GM21526 (cell line): ENCODE measurements around the gene LGMN.
"Not testable (repeated sequence)": the region's sequence is repeated elsewhere in the genome, so short reads cannot be mapped to it uniquely, and the experiment has no call there.

Experiments
- ATAC-seq: cut with Tn5 transposase; IDR thresholded peaks from one replicate; pipeline ENCODE4 v1.9.1; 2021; ENCODE audit warnings: moderate library complexity; ENCODE audit not compliant: unreplicated experiment, low FRiP score

The LGMN gene

DNA sequence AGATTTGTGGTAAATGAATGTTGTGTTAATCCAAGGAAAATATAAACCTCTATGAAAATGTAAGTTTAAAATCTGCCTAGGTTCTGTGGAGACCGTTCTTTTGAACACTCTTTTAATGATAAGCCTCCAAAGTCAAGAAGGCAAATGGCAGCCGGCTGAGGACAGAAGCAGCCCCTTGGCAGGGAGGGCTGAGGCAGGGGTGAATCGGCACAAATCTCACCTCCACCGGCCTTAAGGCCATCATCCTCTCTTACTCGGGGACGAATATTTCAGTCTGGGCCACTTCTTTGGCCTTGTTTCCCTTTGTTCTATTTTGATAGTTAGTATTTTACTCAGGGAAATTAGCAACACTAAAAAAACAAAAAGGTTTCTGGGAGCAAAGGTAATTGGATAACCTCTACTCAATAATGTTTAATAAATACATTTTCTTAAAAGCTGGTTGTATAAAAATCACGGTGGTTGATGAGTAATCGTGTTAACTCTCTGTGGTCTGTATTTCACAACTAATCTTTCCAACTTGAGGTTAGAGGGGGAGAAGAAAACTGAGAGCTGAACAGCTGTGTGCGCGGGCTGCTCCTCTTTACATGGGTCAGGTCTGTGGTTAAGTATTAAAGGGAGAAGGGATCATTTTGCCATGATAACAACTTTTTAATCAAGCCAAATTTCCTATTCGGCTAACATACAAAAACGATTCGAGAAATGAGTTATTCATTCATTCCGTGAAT lies 18.6 kb downstream of the LGMN start:
- no peak for ATAC-seq

DNA sequence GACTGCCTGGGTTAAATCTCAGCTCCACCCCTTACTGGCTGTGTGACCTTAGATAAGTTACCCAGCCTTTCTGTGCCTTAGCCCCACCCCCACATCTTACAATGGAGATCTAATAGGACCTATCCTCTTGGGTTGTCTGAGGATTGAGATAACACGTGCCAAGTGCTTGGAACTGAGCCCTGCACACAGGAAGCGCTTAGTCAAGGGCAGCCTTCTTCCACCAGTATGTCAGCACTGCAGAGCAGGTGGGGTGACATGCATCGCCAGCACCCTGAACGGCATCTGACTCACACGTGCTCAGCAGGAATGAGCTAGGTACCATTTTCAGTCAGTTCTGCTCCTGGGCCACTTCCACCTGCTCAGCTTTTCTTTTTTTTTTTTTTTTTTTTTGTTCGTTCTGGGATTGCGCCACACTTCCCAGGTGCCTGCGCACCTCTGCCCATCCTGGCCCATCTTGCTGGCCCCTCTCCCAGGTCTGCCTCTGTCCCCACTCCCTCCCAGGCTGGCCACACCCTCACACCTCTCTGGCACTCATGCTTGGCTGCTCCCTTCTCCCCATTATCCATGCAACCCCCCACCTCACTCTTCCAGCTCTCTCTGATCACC lies 19.6 kb downstream of the LGMN start:
- no peak for ATAC-seq

DNA sequence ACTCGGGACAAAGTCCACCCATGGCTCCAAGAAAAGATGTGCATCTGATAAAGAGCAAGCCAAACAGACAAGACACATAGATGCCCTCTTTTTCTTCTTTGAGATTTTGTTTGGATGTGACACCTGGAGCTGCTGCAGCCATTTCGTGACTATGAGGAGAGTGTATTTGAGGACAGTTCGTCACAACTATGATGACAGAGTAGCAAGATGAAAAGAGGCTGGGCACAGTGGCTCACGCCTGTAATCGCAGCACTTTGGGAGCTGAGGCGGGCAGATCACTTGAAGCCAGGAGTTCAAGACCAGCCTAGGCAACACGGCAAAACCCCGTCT lies 21.5 kb downstream of the LGMN start:
- ATAC-seq: no peak

DNA sequence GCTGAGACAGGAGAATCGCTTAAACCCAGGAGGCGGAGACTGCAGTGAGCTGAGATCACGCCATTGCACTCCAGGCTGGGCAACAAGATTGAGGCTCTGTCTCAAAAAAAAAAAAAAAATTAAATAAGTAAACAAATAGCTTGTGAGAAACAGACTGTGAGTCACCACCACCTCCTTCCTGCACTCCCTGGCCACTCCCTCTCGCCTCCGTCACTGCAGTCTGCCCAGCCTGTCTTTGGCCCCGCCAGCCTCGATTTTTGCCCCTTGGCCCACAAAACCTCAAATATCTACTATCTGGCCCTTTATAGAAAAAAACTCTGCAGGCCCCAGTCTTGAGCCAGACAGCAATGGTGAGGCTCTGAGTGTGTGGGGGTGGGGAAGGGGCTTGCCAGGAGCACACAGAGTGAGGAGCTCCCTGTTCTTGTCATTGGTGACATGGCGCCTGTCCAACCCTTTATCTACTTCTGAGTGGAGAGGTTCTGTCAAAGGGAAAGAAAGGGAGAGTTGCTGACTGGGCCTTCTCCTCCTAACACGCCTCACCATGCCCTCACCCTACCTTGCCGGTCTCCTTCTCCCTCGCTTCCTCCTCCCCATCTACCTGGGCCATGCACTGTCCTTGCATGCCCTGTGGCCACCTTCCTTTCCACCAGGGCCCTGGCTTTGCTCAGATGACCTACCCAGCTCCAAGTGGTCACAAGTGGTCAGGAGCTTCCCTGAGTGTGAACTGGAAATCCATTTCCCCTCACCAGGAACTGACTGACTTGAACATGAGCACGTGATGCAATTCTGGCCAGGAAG lies 22.1 kb downstream of the LGMN start:
- ATAC-seq: no peak

DNA sequence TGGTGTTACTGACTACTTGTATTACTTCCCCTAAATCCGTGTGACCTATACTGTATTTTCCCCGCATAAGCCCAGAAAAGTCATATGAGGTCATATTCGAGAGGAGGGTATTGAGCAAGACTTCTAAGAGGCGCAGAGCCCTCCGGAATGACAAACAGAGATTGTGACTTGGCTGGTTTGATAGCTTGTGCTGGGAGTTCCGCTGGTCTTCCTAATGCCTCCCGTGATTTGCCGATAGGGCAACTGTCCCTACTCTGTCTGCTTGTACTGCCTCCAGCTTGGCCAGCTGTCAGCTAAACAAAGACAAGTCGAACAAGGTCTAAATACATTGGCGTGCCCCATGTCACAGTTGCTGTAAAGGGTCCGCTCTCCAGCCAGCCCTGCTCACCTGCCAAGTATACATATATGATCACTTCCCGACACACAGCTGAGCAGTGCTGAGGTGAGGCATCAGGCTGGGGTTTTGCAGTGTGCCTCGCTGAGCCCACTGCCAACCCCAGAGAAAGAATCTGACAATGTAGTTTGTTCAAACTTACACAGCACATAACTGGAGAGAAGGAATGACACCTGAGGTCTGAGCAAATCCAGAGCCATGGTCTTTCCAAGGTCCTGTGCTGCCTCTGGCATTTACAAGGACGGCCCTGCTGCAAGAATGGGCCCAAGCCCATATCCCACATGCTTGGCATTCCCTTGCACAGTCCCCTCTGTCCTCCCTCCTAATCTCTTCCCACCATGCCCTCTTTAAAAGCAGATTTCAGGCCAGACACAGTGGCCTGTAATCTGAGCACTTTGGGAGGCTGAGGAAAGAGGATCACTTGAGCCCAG lies 23.7 kb downstream of the LGMN start:
- ATAC-seq: no peak

DNA sequence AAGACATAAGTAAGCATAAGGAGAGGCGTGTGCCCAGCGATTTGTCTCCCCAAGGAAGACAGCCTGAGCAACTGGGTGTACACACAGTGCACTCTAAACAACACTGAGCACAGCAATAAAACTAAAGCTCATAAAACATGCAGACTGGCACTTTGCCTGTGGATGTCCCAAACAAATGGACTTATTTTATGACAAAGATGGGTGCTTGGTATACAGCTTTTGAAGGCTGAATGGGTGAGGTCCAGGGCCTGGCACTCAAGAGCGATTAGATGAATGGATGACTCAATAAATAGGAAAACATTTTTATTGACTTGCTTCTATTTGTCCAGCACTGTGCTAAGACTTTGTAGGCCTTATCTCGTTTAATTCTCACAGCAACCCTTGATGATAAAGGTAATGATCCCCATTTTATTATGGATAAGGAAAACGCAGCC lies 28.5 kb downstream of the LGMN start:
- ATAC-seq: no peak

DNA sequence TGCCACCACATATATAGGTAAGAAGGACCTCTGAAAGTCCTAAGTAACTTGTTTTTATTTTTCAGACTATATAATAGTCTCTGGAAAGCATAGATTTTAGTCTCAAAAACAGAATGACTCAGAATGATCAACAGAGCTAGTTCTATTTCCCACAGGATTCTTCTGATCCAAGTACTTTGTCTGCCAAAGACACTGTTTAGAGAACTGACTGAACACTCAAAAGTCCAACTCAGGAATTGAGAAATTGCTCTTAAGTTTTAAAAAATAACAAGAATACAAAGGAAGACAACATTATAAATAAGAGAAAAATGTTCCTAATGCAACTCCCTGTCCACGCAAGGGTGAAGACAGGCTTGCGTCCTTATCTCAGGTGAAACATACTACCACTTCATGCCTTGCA lies 29.0 kb downstream of the LGMN start:
- ATAC-seq: no peak

DNA sequence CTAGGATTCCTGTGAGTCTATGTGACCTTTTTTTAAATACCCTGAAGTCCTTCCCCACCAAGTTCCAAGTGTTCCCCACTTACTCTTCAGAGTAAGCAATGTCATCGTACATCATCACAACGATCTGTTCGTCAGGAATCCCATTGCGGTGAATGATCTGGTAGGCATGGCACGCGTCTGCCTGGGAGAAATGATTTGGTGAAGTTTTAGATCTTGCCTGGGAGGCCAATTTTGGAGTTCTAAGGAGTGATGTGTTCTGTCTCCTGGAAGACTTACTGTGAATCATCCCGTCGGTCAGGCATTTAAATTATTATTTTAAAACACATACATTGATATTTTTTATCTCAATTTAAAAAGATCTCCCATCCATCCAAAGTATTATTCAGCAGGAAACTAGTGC lies 29.8 kb downstream of the LGMN start:
- ATAC-seq: no peak

DNA sequence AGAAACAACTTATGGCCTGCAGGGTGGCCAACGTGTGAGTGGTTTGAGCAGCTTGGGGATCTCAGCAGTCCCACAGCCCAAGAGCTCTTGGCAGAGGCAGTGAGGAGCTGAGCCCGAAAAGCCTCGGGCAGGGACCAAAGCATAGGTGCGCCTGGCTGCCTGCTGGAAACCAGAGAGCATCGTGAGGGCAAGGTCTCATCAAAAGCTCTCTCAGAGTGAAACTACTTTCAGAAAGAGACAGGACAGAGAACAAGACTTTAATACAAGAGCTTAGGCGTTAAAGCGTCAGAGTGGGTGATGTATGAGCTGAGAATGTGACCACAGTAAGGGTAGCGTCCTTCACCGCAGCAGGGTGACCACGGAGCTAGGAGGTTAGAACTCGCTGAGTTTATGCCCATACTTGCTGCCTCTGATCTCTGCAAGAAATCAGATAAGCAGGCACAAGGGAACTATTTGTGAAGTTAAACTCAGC lies 30.8 kb downstream of the LGMN start:
- no peak for ATAC-seq

DNA sequence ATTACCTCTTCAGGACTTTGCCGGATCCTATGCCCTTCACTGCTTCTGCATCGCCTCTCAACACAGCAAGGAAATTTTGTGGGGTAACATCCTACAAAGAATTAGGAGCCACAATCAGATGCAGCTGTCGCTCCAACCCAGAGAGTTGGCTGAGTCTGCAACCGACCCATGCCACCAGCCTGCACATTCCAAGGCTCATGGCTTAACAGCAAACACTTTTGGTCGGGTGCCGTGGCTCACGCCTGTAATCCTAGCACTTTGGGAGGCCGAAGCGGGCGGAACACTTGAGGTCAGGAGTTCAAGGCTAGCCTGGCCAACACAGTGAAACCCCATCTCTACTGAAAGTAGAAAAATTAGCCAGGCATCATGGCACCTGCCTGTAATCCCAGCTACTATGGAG lies 32.3 kb downstream of the LGMN start:
- no peak for ATAC-seq

DNA sequence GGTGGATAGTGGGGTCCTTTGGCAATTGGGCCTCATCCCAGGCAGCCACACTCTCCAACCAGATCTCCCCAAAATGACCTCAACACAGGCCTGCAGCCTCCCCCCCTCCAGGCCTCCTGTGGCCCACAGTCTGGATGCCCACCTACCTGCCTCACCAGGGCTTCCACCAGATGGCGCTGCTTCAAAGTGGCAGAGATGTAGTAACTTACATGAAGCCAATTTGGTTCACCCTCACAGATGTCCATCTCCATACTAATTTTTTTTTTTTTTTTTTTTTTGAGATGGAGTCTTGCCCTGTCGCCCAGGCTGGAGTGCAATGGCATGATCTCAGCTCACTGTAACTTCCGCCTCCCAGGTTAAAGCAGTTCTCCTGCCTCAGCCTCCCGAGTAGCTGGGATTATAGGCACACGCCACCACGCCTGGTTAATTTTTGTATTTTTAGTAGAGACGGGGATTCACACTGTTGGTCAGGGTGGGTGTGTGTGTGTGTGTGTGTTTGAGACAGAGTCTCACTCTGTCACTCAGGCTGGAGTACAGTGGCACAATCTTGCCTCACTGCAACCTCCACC lies 33.6 kb downstream of the LGMN start:
- ATAC-seq: not testable (repeated sequence)

DNA sequence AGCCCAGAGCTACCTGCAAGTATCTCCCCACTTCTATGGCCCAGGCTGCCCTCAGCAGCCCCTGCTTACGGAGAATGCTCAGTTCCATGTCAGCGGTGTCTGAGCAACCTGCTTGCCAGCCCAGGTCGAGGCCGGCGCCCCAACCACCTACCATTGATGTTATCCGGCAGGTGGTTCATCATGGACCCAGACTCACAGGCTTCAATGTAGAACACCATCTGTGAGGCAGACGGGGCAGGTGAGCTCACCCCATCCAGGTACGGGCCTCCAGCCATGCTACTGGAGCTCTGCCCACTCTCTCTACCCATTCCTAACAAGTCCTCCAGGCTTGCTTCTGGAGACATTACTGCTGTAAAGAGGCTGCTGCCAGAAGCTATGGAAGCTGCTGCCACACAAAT lies 35.8 kb downstream of the LGMN start:
- ATAC-seq: no peak

DNA sequence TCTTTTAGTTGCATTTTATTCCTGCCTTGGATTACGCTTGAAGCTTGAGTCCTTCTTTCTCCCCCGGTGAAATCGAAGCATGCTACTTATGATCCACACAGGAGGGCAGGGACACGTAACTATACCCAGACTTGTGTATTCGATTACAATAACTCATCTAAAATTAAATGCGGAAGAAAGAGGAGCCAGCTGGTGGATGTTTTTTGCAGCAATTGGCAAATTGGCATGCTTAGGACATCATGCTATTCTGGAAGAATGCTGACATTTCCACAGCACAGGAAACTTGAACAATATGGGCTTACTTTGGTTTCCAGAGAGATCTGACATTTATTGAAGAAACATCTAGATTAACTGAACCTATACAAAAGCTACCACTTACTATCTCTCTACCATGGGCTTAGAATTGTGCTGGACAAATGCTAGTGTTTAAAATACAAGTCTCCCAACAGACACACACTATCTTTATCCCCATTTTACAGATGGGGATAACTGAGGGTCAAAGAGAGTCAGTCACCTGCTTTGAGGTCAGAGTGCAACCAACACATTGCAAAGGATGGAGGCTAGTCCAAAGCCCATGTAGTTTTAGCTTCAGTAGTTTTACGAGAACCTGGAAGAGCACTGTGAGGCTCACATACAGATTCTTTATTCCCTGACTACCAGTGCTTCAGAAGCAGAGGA lies 36.3 kb downstream of the LGMN start:
- no peak for ATAC-seq

DNA sequence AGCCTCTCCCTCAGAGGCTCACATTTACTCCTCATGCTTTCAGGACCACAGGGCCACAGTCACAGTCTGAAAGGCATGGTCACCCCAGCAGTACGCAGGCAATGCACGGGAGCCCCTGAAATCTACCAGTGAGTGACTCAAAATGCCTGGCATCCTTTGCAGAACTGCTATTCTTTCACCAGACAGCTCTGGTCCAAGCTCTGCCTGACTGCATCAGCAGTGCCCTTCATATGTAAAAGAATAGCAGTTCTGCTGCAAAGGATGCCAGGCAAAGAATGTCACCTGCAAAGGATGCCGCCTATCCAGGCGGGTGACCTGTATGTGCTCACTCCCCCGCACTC lies 38.5 kb downstream of the LGMN start:
- no peak for ATAC-seq

DNA sequence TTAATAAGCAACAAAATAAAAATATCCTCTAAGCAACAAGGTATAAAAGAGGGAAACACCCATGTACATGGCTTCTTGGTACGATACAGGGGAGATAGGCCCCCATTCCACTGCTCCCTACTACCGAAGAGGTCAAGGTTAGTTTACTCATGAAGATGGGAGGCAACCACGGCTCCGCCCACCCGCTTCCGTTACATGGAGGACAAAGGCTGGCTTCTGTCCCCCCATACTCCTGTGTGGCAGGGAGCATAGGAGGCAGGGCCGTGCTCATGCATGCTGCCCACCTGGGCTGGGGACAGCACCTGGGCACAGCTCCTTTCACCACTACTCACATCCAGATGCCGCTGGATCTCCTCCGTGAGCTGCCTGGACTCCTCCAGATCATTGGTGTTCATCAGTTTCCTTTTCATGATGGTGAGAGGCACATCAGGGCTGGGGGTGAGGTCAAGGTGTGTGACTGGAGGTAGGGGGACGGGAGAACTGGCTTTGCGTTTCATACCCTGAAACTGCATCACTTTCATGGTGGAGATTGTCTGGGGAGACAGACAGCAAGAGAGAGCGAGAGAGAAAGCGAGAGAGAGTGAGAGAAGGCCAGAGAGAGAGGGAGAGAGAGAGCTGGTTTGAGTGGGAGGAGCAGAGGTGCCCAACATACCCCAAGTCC lies 39.0 kb downstream of the LGMN start:
- no peak for ATAC-seq

DNA sequence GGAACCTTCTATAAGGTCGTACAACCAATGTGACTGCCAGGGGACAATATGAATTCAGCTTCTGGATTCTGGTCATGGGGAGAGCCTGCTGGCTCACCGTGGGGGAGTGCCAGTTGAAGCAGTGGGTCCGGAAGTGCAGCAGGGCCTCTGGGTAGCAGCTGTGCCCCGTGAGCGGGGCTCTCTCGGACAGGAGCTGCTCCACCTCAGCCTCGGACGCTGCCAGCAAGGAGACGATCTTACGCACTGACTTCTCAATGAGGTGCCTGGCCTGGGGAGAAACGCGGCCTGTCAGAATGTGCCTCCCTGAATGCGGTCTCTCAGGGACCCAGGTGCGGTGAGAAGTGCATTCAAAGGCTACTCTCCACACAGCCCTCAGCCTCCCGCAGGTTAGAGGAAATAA lies 42.0 kb downstream of the LGMN start:
- ATAC-seq: no peak

DNA sequence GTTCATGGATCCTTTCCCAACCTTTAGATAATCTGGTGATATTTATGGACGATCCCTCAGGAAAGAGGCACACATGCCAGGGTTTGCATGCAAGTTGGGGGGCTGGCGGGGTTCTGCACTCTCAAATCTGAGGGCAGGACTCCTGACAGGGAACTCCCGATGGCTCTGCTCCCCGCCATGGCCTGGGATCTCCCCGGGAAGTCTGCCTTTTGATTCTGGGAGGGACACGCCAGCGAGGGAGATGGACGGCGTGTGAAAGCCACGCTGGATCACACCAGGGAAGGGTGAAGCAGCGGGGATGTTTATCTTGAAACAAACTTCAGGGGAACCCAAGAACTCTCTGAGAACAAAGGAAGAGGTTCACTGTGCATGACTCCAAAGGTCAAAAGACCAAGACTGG lies 43.6 kb downstream of the LGMN start:
- no peak for ATAC-seq

DNA sequence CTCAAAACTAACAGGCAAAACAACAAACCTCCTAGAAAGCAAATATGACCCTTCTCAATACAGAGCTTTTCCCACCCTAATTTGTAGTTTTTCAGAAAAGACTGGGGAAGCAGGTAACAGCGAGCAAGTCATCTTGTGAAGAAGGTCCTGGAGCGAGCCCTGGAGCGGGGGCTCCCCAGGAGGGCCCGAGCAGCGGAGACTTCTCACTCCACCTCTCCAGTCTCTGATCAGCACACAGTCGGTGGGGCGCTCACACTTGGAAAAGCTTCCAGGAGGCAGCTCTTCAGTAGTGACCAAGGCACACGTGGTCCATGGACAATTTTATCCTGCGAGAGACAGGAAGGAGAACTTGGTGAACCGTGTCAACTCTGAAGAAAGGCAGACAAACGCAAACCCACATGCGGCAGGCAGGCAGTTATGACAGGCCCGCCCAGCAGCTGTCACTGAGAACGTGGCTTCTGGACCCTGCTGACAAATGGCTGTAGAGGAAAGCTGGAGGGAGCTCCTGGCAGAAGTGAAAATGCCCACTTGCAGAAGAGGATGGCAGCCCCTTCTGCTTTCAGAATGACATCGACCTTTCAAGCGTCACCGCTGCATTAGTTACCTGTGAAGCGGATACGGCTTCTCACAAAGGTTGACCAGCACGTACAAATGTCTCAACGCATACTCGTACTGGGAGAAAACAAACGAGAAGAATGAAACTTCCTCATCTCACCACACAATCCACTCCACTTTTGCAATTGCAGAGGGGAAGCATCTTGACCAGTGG lies 44.2 kb downstream of the LGMN start:
- ATAC-seq: peak; percentile 86

DNA sequence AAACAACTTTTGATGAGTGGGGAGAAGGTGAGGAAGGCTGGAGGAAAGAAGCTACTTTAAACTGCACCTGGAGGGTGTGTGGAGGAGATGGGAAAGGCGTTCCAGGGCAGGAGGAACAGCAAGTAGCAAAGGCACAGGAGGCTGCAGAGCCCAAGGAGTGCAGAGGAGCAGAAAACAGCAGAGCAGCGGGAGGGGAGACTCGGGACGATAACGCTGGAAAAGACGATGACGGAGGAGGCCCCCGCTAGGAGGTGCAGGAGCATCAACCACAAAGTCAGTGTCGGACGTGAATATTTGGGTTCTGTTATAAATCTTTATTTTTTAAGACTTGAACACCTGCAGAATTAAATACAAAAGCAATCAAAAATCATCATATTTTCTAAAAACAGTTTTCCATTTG lies 44.9 kb downstream of the LGMN start:
- ATAC-seq: no peak
